ENCODE measurements around the gene FYB1.

DNA sequence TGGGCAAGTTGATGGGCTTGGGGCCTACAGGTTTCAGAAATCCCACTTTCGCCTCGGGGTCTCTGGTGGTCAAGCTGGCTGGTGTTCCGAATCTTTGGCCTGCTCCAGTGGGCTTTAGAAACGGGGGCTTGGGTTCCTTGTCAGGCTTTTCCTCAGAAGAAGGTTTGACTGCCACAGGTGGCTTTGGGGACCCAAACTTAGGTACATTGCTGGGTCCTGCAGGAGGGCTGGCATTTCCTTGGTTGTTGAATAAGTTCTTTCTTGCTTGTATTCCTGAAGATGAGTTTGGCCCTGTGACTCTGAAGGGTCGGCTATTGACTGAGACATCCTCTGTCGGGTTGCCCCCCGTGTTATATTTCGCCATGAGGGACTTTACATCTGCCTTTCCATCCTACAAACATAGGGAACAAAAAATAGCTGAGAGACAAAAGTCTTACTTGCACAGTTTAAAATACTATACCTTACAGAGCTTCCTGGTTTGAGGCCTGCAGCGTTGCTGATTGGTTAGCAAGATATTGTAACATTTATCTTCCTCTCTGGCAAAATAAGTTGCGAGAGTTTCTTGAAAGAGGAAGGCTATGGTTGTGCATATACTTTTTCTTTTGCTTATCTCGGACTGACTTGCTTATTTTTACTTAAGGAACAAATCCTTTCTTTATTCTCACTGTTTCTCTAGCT, 16.6 kb downstream of the FYB1 start:
- TF ChIP-seq EZH2 (IDR thresholded peaks at IDR 0.05) (no peak), FOXP2 (optimal IDR thresholded peaks at IDR 0.05; ENCODE audit: control extremely low read depth, extremely low read length, insufficient read depth) (no peak), POLR2AphosphoS5 (IDR thresholded peaks at IDR 0.05; ENCODE audit: borderline replicate concordance, low read depth, low read length) (no peak)
